Dermis blood vessel endothelial cell (primary cell): Measurements from ENCODE around the gene TNFRSF4. TPM values are rescaled to one million over a fixed set of nuclear protein-coding genes. Genes with fewer than 3 reads are reported as not detected.
"Not testable (repeated sequence)": the region's sequence is repeated elsewhere in the genome, so short reads cannot be mapped to it uniquely, and the experiment has no call there.

Experiments used
- DNase-seq: peaks from one replicate; pipeline ENCODE4 v3.0.0; 2010
- total RNA-seq: library from RNA; depleted of rRNA; stranded (reverse); fragments of >200 nt; gene quantifications from 2 replicates; pipeline ENCODE4 v1.2.3, GENCODE V29; 2014

The TNFRSF4 gene
- total RNA-seq = 1.8 and 4.8 TPM in 2 replicates

GRCh38 chr1:1213345-1214265, at the start of gene TNFRSF4:
TSS of gene TNFRSF4 (minus strand) at chr1:1214153. CDS start at chr1:1214127, 26 bp downstream.
- peak; percentile 23 for DNase-seq

- DNase-seq = no peak
Measured at GRCh38 chr1:1262758-1263157, 48.8 kb upstream of the TNFRSF4 start.

- no peak for DNase-seq
Measured at GRCh38 chr1:1262071-1262470, 48.1 kb upstream of the TNFRSF4 start.

- DNase-seq = peak; percentile 58
Measured at GRCh38 chr1:1260843-1261560, 47.0 kb upstream of the TNFRSF4 start.

- no peak for DNase-seq
Measured at GRCh38 chr1:1259951-1260600, 46.1 kb upstream of the TNFRSF4 start.

GRCh38 chr1:1259540-1259939, 45.6 kb upstream of the TNFRSF4 start:
- DNase-seq = no peak

- no peak for DNase-seq
Measured at GRCh38 chr1:1259119-1259488, 45.2 kb upstream of the TNFRSF4 start.

- no peak for DNase-seq
Measured at GRCh38 chr1:1256956-1257871, 43.3 kb upstream of the TNFRSF4 start.

- no peak for DNase-seq
Measured at GRCh38 chr1:1255611-1256010, 41.7 kb upstream of the TNFRSF4 start.

- DNase-seq = no peak
Measured at GRCh38 chr1:1255078-1255477, 41.1 kb upstream of the TNFRSF4 start.

GRCh38 chr1:1254667-1254998, 40.7 kb upstream of the TNFRSF4 start:
- DNase-seq = no peak

GRCh38 chr1:1253972-1254666, 40.2 kb upstream of the TNFRSF4 start:
- DNase-seq = no peak

- DNase-seq = no peak
Measured at GRCh38 chr1:1253314-1253713, 39.4 kb upstream of the TNFRSF4 start.

GRCh38 chr1:1250786-1251284, 36.9 kb upstream of the TNFRSF4 start:
- peak; percentile 41 for DNase-seq

- not testable (repeated sequence) for DNase-seq
Measured at GRCh38 chr1:1248009-1248913, 34.3 kb upstream of the TNFRSF4 start.

- no peak for DNase-seq
Measured at GRCh38 chr1:1247341-1247913, 33.5 kb upstream of the TNFRSF4 start.

GRCh38 chr1:1246577-1247340, 32.8 kb upstream of the TNFRSF4 start, which contains the start of gene C1QTNF12:
TSS of gene C1QTNF12 (minus strand) at chr1:1246722. CDS start at chr1:1246690, 32 bp downstream.
- DNase-seq = no peak

- DNase-seq = no peak
Measured at GRCh38 chr1:1245817-1246576, 32.0 kb upstream of the TNFRSF4 start.
